ENCODE measurements around the gene GNL2. TPM values are rescaled to one million over a fixed set of nuclear protein-coding genes. Genes with fewer than 3 reads are reported as not detected.
"Not testable (repeated sequence)": the region's sequence is repeated elsewhere in the genome, so short reads cannot be mapped to it uniquely, and the experiment has no call there.

Gene GNL2
- polyA plus RNA-seq, 1 donor (not counting 4 experiments of a cell fraction or from before 2014, with no cell fraction given): 81.0 TPM

DNA sequence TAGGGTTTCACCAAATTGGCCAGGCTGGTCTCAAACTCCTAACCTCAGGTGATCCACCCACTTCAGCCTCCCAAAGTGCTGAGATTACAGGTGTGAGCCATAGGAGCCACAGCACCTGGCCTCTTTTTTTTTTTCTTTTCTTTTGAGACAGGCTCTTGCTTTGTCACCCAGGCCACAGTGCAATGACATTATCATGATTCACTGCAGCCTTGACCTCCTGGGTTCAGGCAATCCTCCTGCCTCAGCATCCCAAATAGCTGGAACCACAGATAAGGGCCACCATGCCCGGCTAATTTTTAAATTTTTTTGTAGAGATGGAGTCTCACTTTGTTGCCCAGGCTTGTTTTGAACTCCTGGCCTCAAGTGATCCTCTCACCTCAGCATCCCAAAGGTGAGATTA is 65.8 kb downstream of the GNL2 start:
- H3K27ac ChIP-seq (ENCODE audit: control insufficient read depth, insufficient read depth, low read length); H3K27me3 ChIP-seq (ENCODE audit: control insufficient read depth, extremely low read depth, insufficient read depth, low read length); DNase-seq (ENCODE audit: low read depth, low spot score); H3K79me2 ChIP-seq (ENCODE audit: control insufficient read depth, insufficient read depth, low read length); H3K9me3 ChIP-seq (ENCODE audit: control insufficient read depth, low read depth, low read length); H4K20me1 ChIP-seq (ENCODE audit: control insufficient read depth, extremely low read depth, insufficient read depth, low read length); dilution Hi-C loops (cut with MboI; ENCODE audit: extremely low pct_ligation_motif_present, low sequenced_read_pairs); FAIRE-seq; H3K9me1 ChIP-seq (ENCODE audit: control insufficient read depth, extremely low read depth, insufficient read depth, low read length); H3K4me3 ChIP-seq (ENCODE audit: control insufficient read depth in 2 of 3, extremely low read depth in 1 of 3, insufficient read depth in 2 of 3, low read depth in 1 of 3, low read length in 3 of 3); H3K9ac ChIP-seq (ENCODE audit: control insufficient read depth, extremely low read depth, insufficient read depth, low read length); H3K4me2 ChIP-seq (ENCODE audit: control insufficient read depth, extremely low read depth, insufficient read depth, low read depth, low read length); H2AFZ ChIP-seq (ENCODE audit: control insufficient read depth, low read length); H3K36me3 ChIP-seq (ENCODE audit: control insufficient read depth in 2 of 2, extremely low read depth in 1 of 2, insufficient read depth in 2 of 2, low read length in 2 of 2): not testable (repeated sequence)
- peaks cover 15% of the 10 kb centered on the region for H3K4me1 ChIP-seq (ENCODE audit: control insufficient read depth, extremely low read depth, insufficient read depth, low read length)

DNA sequence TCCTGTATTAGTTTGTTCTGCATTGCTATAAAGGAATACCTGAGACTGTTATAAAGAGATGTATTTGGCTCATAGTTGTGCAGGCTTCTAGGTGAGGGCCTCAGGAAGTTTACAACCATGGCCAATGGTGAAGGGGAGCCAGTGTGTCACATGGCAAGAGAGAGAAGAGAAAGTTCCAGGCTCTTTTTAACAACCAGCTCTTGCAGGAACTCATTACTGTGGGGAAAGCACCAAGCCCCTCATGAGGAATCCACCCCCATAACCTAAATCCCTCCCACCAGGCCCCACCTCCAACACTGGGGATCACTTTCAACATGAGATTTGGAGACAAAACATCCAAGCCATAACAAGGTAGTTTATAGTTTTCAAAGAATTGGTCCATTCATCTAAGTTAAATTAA is 76.1 kb downstream of the GNL2 start:
- FAIRE-seq: no peak
- dilution Hi-C loops (cut with MboI; ENCODE audit: extremely low pct_ligation_motif_present, low sequenced_read_pairs): no loop called here

DNA sequence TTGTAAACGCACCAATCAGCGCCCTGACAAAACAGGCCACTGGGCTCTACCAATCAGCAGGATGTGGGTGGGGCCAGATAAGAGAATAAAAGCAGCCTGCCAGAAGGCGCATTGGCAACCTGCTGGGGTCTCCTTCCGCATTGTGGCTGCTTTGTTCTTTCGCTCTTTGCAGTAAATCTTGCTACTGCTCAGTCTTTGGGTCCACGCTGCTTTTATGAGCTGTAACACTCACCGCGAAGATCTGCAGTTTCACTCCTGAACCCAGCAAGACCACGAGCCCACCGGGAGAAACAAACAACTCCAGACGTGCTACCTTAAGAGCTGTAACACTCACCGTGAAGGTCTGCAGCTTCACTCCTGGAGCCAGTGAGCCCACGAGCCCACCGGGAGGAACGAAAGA is 76.8 kb downstream of the GNL2 start:
- H3K4me1 ChIP-seq (ENCODE audit: control insufficient read depth, extremely low read depth, insufficient read depth, low read length); H3K27me3 ChIP-seq (ENCODE audit: control insufficient read depth, extremely low read depth, insufficient read depth, low read length); H3K79me2 ChIP-seq (ENCODE audit: control insufficient read depth, insufficient read depth, low read length); DNase-seq (ENCODE audit: low read depth, low spot score); dilution Hi-C loops (cut with MboI; ENCODE audit: extremely low pct_ligation_motif_present, low sequenced_read_pairs); H4K20me1 ChIP-seq (ENCODE audit: control insufficient read depth, extremely low read depth, insufficient read depth, low read length); H2AFZ ChIP-seq (ENCODE audit: control insufficient read depth, low read length); H3K9ac ChIP-seq (ENCODE audit: control insufficient read depth, extremely low read depth, insufficient read depth, low read length); H3K9me1 ChIP-seq (ENCODE audit: control insufficient read depth, extremely low read depth, insufficient read depth, low read length); H3K27ac ChIP-seq (ENCODE audit: control insufficient read depth, insufficient read depth, low read length); H3K36me3 ChIP-seq (ENCODE audit: control insufficient read depth in 2 of 2, extremely low read depth in 1 of 2, insufficient read depth in 2 of 2, low read length in 2 of 2); H3K4me2 ChIP-seq (ENCODE audit: control insufficient read depth, extremely low read depth, insufficient read depth, low read depth, low read length); H3K9me3 ChIP-seq (ENCODE audit: control insufficient read depth, low read depth, low read length); H3K4me3 ChIP-seq (ENCODE audit: control insufficient read depth in 2 of 3, extremely low read depth in 1 of 3, insufficient read depth in 2 of 3, low read depth in 1 of 3, low read length in 3 of 3); FAIRE-seq: not testable (repeated sequence)

More for the DNA sequence above, 76.1 kb downstream of the GNL2 start:
- Histone ChIP-seq H3K9me1 (ENCODE audit: control insufficient read depth, extremely low read depth, insufficient read depth, low read length) (no peaks in the 10 kb centered on the region), H2AFZ (ENCODE audit: control insufficient read depth, low read length) (no peak overlapping the region), H3K4me2 (ENCODE audit: control insufficient read depth, extremely low read depth, insufficient read depth, low read depth, low read length) (no peak overlapping the region), H3K27me3 (ENCODE audit: control insufficient read depth, extremely low read depth, insufficient read depth, low read length) (no peaks in the 10 kb centered on the region), H3K9ac (ENCODE audit: control insufficient read depth, extremely low read depth, insufficient read depth, low read length) (no peak overlapping the region), H3K27ac (ENCODE audit: control insufficient read depth, insufficient read depth, low read length) (no peak overlapping the region), H4K20me1 (ENCODE audit: control insufficient read depth, extremely low read depth, insufficient read depth, low read length) (no peaks in the 10 kb centered on the region), H3K79me2 (ENCODE audit: control insufficient read depth, insufficient read depth, low read length) (no peaks in the 10 kb centered on the region), H3K9me3 (ENCODE audit: control insufficient read depth, low read depth, low read length) (no peaks in the 10 kb centered on the region), H3K4me1 (ENCODE audit: control insufficient read depth, extremely low read depth, insufficient read depth, low read length) (peaks cover 7% of the 10 kb centered on the region), H3K4me3 (ENCODE audit: control insufficient read depth in 2 of 3, extremely low read depth in 1 of 3, insufficient read depth in 2 of 3, low read depth in 1 of 3, low read length in 3 of 3) (no peak overlapping the region), H3K36me3 (ENCODE audit: control insufficient read depth in 2 of 2, extremely low read depth in 1 of 2, insufficient read depth in 2 of 2, low read length in 2 of 2) (no peaks in the 10 kb centered on the region)
- no peak for DNase-seq (ENCODE audit: low read depth, low spot score)
- TF ChIP-seq, protein P1, sequence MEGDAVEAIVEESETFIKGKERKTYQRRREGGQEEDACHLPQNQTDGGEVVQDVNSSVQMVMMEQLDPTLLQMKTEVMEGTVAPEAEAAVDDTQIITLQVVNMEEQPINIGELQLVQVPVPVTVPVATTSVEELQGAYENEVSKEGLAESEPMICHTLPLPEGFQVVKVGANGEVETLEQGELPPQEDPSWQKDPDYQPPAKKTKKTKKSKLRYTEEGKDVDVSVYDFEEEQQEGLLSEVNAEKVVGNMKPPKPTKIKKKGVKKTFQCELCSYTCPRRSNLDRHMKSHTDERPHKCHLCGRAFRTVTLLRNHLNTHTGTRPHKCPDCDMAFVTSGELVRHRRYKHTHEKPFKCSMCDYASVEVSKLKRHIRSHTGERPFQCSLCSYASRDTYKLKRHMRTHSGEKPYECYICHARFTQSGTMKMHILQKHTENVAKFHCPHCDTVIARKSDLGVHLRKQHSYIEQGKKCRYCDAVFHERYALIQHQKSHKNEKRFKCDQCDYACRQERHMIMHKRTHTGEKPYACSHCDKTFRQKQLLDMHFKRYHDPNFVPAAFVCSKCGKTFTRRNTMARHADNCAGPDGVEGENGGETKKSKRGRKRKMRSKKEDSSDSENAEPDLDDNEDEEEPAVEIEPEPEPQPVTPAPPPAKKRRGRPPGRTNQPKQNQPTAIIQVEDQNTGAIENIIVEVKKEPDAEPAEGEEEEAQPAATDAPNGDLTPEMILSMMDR (optimal IDR thresholded peaks at IDR 0.05 in 1 of 3, IDR thresholded peaks at IDR 0.05 in 1 of 3, conservative IDR thresholded peaks at IDR 0.05 in 1 of 3; ENCODE audit: extremely low read depth in 1 of 3, insufficient read depth in 2 of 3, low read length in 3 of 3): no peak
- TF ChIP-seq EZH2 (IDR thresholded peaks at IDR 0.05; ENCODE audit: low read length): no peak

- H3K27me3 ChIP-seq (ENCODE audit: control insufficient read depth, extremely low read depth, insufficient read depth, low read length); FAIRE-seq; H3K27ac ChIP-seq (ENCODE audit: control insufficient read depth, insufficient read depth, low read length); H3K4me2 ChIP-seq (ENCODE audit: control insufficient read depth, extremely low read depth, insufficient read depth, low read depth, low read length); H3K9ac ChIP-seq (ENCODE audit: control insufficient read depth, extremely low read depth, insufficient read depth, low read length); H3K9me3 ChIP-seq (ENCODE audit: control insufficient read depth, low read depth, low read length); DNase-seq (ENCODE audit: low read depth, low spot score); dilution Hi-C loops (cut with MboI; ENCODE audit: extremely low pct_ligation_motif_present, low sequenced_read_pairs); H3K9me1 ChIP-seq (ENCODE audit: control insufficient read depth, extremely low read depth, insufficient read depth, low read length); H3K36me3 ChIP-seq (ENCODE audit: control insufficient read depth in 2 of 2, extremely low read depth in 1 of 2, insufficient read depth in 2 of 2, low read length in 2 of 2); H4K20me1 ChIP-seq (ENCODE audit: control insufficient read depth, extremely low read depth, insufficient read depth, low read length); H2AFZ ChIP-seq (ENCODE audit: control insufficient read depth, low read length); H3K4me3 ChIP-seq (ENCODE audit: control insufficient read depth in 2 of 3, extremely low read depth in 1 of 3, insufficient read depth in 2 of 3, low read depth in 1 of 3, low read length in 3 of 3): not testable (repeated sequence)
- Histone ChIP-seq H3K4me1 (ENCODE audit: control insufficient read depth, extremely low read depth, insufficient read depth, low read length) (peaks cover 12% of the 10 kb centered on the region), H3K79me2 (ENCODE audit: control insufficient read depth, insufficient read depth, low read length) (peaks cover 10% of the 10 kb centered on the region)
Observed at GRCh38 chr1:37518241-37518640, 77.5 kb downstream of the GNL2 start.
